PFSK-1 (cell line): ENCODE measurements around the gene HSD17B12.

ENCODE experiments used
- FOXP2 ChIP-seq: optimal IDR thresholded peaks from 2 replicates; pipeline ENCODE3; 2011; ENCODE audit warnings: borderline replicate concordance, control low read depth, inconsistent platforms; ENCODE audit not compliant: insufficient read depth; ENCODE audit errors: extremely low read length, extremely low read depth
- POLR2AphosphoS5 ChIP-seq: IDR thresholded peaks from 2 replicates; pipeline ENCODE4 v1.6.1; 2012; ENCODE audit warnings: low read depth, mild to moderate bottlenecking, control low read depth, low read length, moderate library complexity
- REST ChIP-seq, 2 experiments: IDR thresholded peaks; 2 replicates each; pipeline versions ENCODE4 v1.6.1 to v1.8.0; 2011 to 2012; ENCODE audit warnings: low read depth in 2 of 2, low read length in 2 of 2, control low read depth in 1 of 2, inconsistent platforms in 1 of 2, mild to moderate bottlenecking in 1 of 2, moderate library complexity in 1 of 2; ENCODE audit not compliant: insufficient read depth in 1 of 2
- SIN3A ChIP-seq: IDR thresholded peaks from 2 replicates; pipeline ENCODE4 v1.6.1; 2012; ENCODE audit warnings: mild to moderate bottlenecking, low read length, moderate library complexity, borderline replicate concordance; ENCODE audit not compliant: insufficient read depth
- TAF1 ChIP-seq: IDR thresholded peaks from 2 replicates; pipeline ENCODE4 v1.6.1; 2012; ENCODE audit warnings: low read length, control low read depth, borderline replicate concordance; ENCODE audit not compliant: insufficient read depth

Gene HSD17B12

GRCh38 chr11:43790444-43790794 lies 109.9 kb downstream of the HSD17B12 start:
- TF ChIP-seq TAF1 (no peak), FOXP2 (no peak), SIN3A (no peak), REST (IDR thresholded peaks at IDR 0.05; ENCODE audit: insufficient read depth in 1 of 2, low read depth in 2 of 2, low read length in 2 of 2) (no peak), POLR2AphosphoS5 (no peak)

DNA sequence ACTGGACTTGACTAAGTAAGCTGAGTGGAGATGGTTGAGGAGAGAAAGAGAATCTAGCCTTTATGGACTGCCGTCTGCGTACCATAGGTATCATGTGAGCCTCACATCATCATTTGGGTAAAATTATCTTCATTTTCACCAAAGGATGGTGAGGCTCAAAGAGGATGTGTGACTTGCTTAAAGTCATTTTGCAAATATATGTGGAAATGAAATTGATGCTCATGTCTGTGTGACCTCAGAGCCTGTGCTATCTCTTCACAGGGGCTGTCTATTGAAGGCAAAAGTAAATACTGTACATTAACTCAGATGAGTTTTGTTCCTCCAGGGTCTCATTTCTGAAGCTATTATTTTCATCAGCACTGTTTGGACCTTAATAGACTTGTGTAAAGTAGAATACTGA lies 116.8 kb downstream of the HSD17B12 start:
- no peak for TF ChIP-seq REST (IDR thresholded peaks at IDR 0.05; ENCODE audit: insufficient read depth in 1 of 2, low read depth in 2 of 2, low read length in 2 of 2)
- TF ChIP-seq POLR2AphosphoS5: no peak
- TF ChIP-seq SIN3A: no peak
- TF ChIP-seq FOXP2: no peak
- TF ChIP-seq TAF1: no peak

- TF ChIP-seq SIN3A: no peak
- TF ChIP-seq FOXP2: no peak
- TF ChIP-seq REST (IDR thresholded peaks at IDR 0.05; ENCODE audit: insufficient read depth in 1 of 2, low read depth in 2 of 2, low read length in 2 of 2): no peak
- TF ChIP-seq TAF1: no peak
These were observed 117.3 kb downstream of the HSD17B12 start for GRCh38 chr11:43797866-43798265.

- TF ChIP-seq TAF1 (no peak), REST (IDR thresholded peaks at IDR 0.05; ENCODE audit: insufficient read depth in 1 of 2, low read depth in 2 of 2, low read length in 2 of 2) (no peak), POLR2AphosphoS5 (no peak), SIN3A (no peak), FOXP2 (no peak)
These were observed 122.0 kb downstream of the HSD17B12 start for GRCh38 chr11:43802509-43802908.

GRCh38 chr11:43803766-43804165 lies 123.2 kb downstream of the HSD17B12 start:
- TF ChIP-seq POLR2AphosphoS5: no peak
- TF ChIP-seq REST (IDR thresholded peaks at IDR 0.05; ENCODE audit: insufficient read depth in 1 of 2, low read depth in 2 of 2, low read length in 2 of 2): no peak
- TF ChIP-seq TAF1: no peak
- no peak for TF ChIP-seq FOXP2
- no peak for TF ChIP-seq SIN3A
